ENCODE data around the gene ZNF18. TPM values are rescaled to one million over a fixed set of nuclear protein-coding genes. Genes with fewer than 3 reads are reported as not detected.

ZNF18 gene
- polyA plus RNA-seq, 1 donor (not counting 4 experiments of a cell fraction or from before 2014, with no cell fraction given) = 7.7 TPM

DNA sequence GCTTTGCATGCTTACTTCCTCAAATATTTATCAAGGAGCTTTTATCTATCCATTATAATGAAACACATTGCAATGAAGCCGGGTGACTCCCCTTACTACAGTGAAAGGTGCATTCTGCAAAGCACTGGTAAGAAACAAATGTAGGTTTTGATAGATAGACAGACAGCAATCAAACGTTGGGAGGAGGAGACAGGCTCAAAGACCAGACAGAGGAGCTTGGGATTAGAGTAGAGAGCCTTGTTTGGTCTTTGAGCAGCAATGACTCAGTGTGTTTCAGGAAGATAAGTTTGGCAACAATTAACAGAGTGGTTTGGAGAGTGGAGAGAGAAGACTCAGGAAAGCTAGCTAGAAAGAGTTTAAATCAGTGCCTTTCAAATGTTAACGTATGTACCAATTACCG is 68.8 kb downstream of the ZNF18 start:
- Histone ChIP-seq H3K27me3 (ENCODE audit: control insufficient read depth, extremely low read depth, insufficient read depth, low read length) (no peaks in the 10 kb centered on the region), H3K4me1 (ENCODE audit: control insufficient read depth, extremely low read depth, insufficient read depth, low read length) (no peaks in the 10 kb centered on the region), H3K36me3 (ENCODE audit: control insufficient read depth in 2 of 2, extremely low read depth in 1 of 2, insufficient read depth in 2 of 2, low read length in 2 of 2) (no peaks in the 10 kb centered on the region), H4K20me1 (ENCODE audit: control insufficient read depth, extremely low read depth, insufficient read depth, low read length) (no peaks in the 10 kb centered on the region), H3K4me3 (ENCODE audit: control insufficient read depth in 2 of 3, extremely low read depth in 1 of 3, insufficient read depth in 2 of 3, low read depth in 1 of 3, low read length in 3 of 3) (no peak overlapping the region), H3K9me3 (ENCODE audit: control insufficient read depth, low read depth, low read length) (no peaks in the 10 kb centered on the region), H3K4me2 (ENCODE audit: control insufficient read depth, extremely low read depth, insufficient read depth, low read depth, low read length) (no peak overlapping the region), H3K9ac (ENCODE audit: control insufficient read depth, extremely low read depth, insufficient read depth, low read length) (no peak overlapping the region), H3K27ac (ENCODE audit: control insufficient read depth, insufficient read depth, low read length) (no peak overlapping the region), H3K79me2 (ENCODE audit: control insufficient read depth, insufficient read depth, low read length) (no peaks in the 10 kb centered on the region), H3K9me1 (ENCODE audit: control insufficient read depth, extremely low read depth, insufficient read depth, low read length) (no peaks in the 10 kb centered on the region), H2AFZ (ENCODE audit: control insufficient read depth, low read length) (no peak overlapping the region)
- dilution Hi-C loops (cut with MboI; ENCODE audit: extremely low pct_ligation_motif_present, low sequenced_read_pairs) = no loop called here
- DNase-seq (ENCODE audit: low read depth, low spot score) = no peak
- no peak for FAIRE-seq
- TF ChIP-seq, protein P1, sequence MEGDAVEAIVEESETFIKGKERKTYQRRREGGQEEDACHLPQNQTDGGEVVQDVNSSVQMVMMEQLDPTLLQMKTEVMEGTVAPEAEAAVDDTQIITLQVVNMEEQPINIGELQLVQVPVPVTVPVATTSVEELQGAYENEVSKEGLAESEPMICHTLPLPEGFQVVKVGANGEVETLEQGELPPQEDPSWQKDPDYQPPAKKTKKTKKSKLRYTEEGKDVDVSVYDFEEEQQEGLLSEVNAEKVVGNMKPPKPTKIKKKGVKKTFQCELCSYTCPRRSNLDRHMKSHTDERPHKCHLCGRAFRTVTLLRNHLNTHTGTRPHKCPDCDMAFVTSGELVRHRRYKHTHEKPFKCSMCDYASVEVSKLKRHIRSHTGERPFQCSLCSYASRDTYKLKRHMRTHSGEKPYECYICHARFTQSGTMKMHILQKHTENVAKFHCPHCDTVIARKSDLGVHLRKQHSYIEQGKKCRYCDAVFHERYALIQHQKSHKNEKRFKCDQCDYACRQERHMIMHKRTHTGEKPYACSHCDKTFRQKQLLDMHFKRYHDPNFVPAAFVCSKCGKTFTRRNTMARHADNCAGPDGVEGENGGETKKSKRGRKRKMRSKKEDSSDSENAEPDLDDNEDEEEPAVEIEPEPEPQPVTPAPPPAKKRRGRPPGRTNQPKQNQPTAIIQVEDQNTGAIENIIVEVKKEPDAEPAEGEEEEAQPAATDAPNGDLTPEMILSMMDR (optimal IDR thresholded peaks at IDR 0.05 in 1 of 3, IDR thresholded peaks at IDR 0.05 in 1 of 3, conservative IDR thresholded peaks at IDR 0.05 in 1 of 3; ENCODE audit: extremely low read depth in 1 of 3, insufficient read depth in 2 of 3, low read length in 3 of 3) = no peak
- no peak for TF ChIP-seq EZH2 (IDR thresholded peaks at IDR 0.05; ENCODE audit: low read length)

Small RNA genes lying within 50 kb of the gene (small RNA-seq; reads per million reads assigned to genes)
- 0 reads per million in 3 experiments for gene RNU11-2P (ENCODE audit: insufficient read length in 3 of 3, low read depth in 3 of 3, low replicate concordance in 1 of 3)

Other genes with a start within 250 kb of the ZNF18 start
- 27.7 to 37.3 TPM (median 28.7 TPM) in 3 replicates for gene MAP2K4, start 23.4 kb upstream of the ZNF18 start, polyA plus RNA-seq

Measured in keratinocyte (primary cell).